ENCODE measurements around the gene PLD1.
A peak's percentile ranks its signal among the peaks of the same experiment; 100 is the strongest.

PLD1 gene

GRCh38 chr3:171676601-171677175 is 133.6 kb downstream of the PLD1 start:
- H2BK5ac ChIP-seq (ENCODE audit: low read depth, low read length, poor library complexity), result no peak overlapping the region
- H3K4me2 ChIP-seq (ENCODE audit: low read length), result no peak overlapping the region

GRCh38 chr3:171673951-171674350 is 136.3 kb downstream of the PLD1 start:
- Histone ChIP-seq H4K8ac (ENCODE audit: low read depth, low read length) (no peak overlapping the region), H3K4me1 (ENCODE audit: control insufficient read depth in 1 of 2, insufficient read depth in 2 of 2, low read length in 2 of 2) (no peaks in the 10 kb centered on the region), H3K23ac (ENCODE audit: low read length) (no peak overlapping the region), H2AFZ (ENCODE audit: insufficient read depth, low read length, poor library complexity) (no peak overlapping the region), H3K27me3 (ENCODE audit: insufficient read depth, low read length) (no peaks in the 10 kb centered on the region), H3K9me3 (ENCODE audit: insufficient read depth, low read depth, low read length) (no peaks in the 10 kb centered on the region), H3K79me1 (ENCODE audit: low read length) (no peaks in the 10 kb centered on the region), H3K4ac (ENCODE audit: low read depth, low read length) (no peak overlapping the region), H3K9ac (ENCODE audit: low read length) (no peak overlapping the region), H4K12ac (ENCODE audit: low read depth, low read length) (no peak overlapping the region), H4K91ac (ENCODE audit: low read depth, low read length) (no peak overlapping the region), H2BK12ac (ENCODE audit: low read length) (no peak overlapping the region), H3K4me2 (ENCODE audit: low read length) (no peak overlapping the region), H2BK5ac (ENCODE audit: low read depth, low read length, poor library complexity) (no peak overlapping the region), H3K79me2 (ENCODE audit: control insufficient read depth, insufficient read depth, low read length, poor library complexity) (no peaks in the 10 kb centered on the region), H3K14ac (ENCODE audit: low read length) (no peak overlapping the region), H3K36me3 (ENCODE audit: control insufficient read depth in 1 of 2, insufficient read depth in 2 of 2, low read length in 2 of 2) (no peaks in the 10 kb centered on the region), H3K18ac (ENCODE audit: low read length) (no peak overlapping the region), H2BK120ac (ENCODE audit: insufficient read depth, low read length, poor library complexity) (no peak overlapping the region), H3K4me3 (ENCODE audit: low read depth, low read length) (no peak overlapping the region), H3K27ac (ENCODE audit: low read depth, low read length) (no peak overlapping the region), H2AK5ac (ENCODE audit: low read length) (no peak overlapping the region)
- WGBS (ENCODE audit: extremely low coverage, insufficient coverage, insufficient read length), result no CpG with 5 or more reads among the region's 1 CpG
- no peak for DNase-seq

More at GRCh38 chr3:171676601-171677175, 133.6 kb downstream of the PLD1 start:
- Histone ChIP-seq H3K27ac (ENCODE audit: low read depth, low read length) (no peak overlapping the region), H3K4me3 (ENCODE audit: low read depth, low read length) (no peak overlapping the region), H2AK5ac (ENCODE audit: low read length) (no peak overlapping the region), H3K9ac (ENCODE audit: low read length) (no peak overlapping the region), H2BK12ac (ENCODE audit: low read length) (no peak overlapping the region), H3K79me1 (ENCODE audit: low read length) (no peaks in the 10 kb centered on the region), H3K27me3 (ENCODE audit: insufficient read depth, low read length) (no peaks in the 10 kb centered on the region), H3K79me2 (ENCODE audit: control insufficient read depth, insufficient read depth, low read length, poor library complexity) (no peaks in the 10 kb centered on the region), H3K4ac (ENCODE audit: low read depth, low read length) (no peak overlapping the region), H3K18ac (ENCODE audit: low read length) (no peak overlapping the region), H3K9me3 (ENCODE audit: insufficient read depth, low read depth, low read length) (no peaks in the 10 kb centered on the region), H3K23ac (ENCODE audit: low read length) (no peak overlapping the region), H4K8ac (ENCODE audit: low read depth, low read length) (no peak overlapping the region), H2BK120ac (ENCODE audit: insufficient read depth, low read length, poor library complexity) (no peak overlapping the region), H3K36me3 (ENCODE audit: control insufficient read depth in 1 of 2, insufficient read depth in 2 of 2, low read length in 2 of 2) (no peaks in the 10 kb centered on the region), H4K91ac (ENCODE audit: low read depth, low read length) (no peak overlapping the region), H2AFZ (ENCODE audit: insufficient read depth, low read length, poor library complexity) (no peak overlapping the region), H4K12ac (ENCODE audit: low read depth, low read length) (no peak overlapping the region), H3K4me1 (ENCODE audit: control insufficient read depth in 1 of 2, insufficient read depth in 2 of 2, low read length in 2 of 2) (no peaks in the 10 kb centered on the region), H3K14ac (ENCODE audit: low read length) (no peak overlapping the region)
- no peak for DNase-seq
- WGBS (ENCODE audit: extremely low coverage, insufficient coverage, insufficient read length), result no CpG with 5 or more reads among the region's 10 CpGs

DNA sequence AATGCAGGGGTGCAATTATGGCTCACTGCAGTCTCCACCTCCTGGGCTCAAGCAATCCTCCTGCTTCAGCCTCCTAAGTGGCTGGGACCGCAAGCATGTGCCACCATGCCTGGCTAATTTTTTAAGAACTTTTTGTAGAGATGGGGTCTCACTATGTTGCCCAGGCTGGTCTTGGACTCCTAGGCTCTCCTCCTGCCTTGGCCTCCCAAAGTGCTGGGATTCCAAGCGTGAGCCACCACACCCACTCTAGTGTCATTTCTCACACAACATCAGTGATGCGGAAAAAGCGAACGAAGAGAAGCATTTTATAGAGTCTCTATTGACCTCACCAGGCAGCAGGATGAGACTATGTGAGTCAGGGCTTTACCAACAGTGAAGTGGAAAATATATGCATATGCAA is 137.7 kb downstream of the PLD1 start:
- Histone ChIP-seq H3K14ac (ENCODE audit: low read length) (no peak overlapping the region), H2BK5ac (ENCODE audit: low read depth, low read length, poor library complexity) (no peak overlapping the region), H3K4me1 (ENCODE audit: control insufficient read depth in 1 of 2, insufficient read depth in 2 of 2, low read length in 2 of 2) (no peaks in the 10 kb centered on the region), H2BK12ac (ENCODE audit: low read length) (no peak overlapping the region), H3K4me3 (ENCODE audit: low read depth, low read length) (no peak overlapping the region), H2AFZ (ENCODE audit: insufficient read depth, low read length, poor library complexity) (no peak overlapping the region), H3K36me3 (ENCODE audit: control insufficient read depth in 1 of 2, insufficient read depth in 2 of 2, low read length in 2 of 2) (no peaks in the 10 kb centered on the region), H3K9me3 (ENCODE audit: insufficient read depth, low read depth, low read length) (no peaks in the 10 kb centered on the region), H4K12ac (ENCODE audit: low read depth, low read length) (no peak overlapping the region), H3K27ac (ENCODE audit: low read depth, low read length) (no peak overlapping the region), H4K91ac (ENCODE audit: low read depth, low read length) (no peak overlapping the region), H3K27me3 (ENCODE audit: insufficient read depth, low read length) (no peaks in the 10 kb centered on the region), H3K4ac (ENCODE audit: low read depth, low read length) (no peak overlapping the region), H3K18ac (ENCODE audit: low read length) (no peak overlapping the region), H3K79me1 (ENCODE audit: low read length) (no peaks in the 10 kb centered on the region), H2AK5ac (ENCODE audit: low read length) (no peak overlapping the region), H2BK120ac (ENCODE audit: insufficient read depth, low read length, poor library complexity) (no peak overlapping the region), H4K8ac (ENCODE audit: low read depth, low read length) (no peak overlapping the region), H3K4me2 (ENCODE audit: low read length) (no peak overlapping the region), H3K23ac (ENCODE audit: low read length) (no peak overlapping the region), H3K9ac (ENCODE audit: low read length) (no peak overlapping the region), H3K79me2 (ENCODE audit: control insufficient read depth, insufficient read depth, low read length, poor library complexity) (no peaks in the 10 kb centered on the region)
- no CpG with 5 or more reads among the region's 5 CpGs for WGBS (ENCODE audit: extremely low coverage, insufficient coverage, insufficient read length)
- DNase-seq, result no peak

DNA sequence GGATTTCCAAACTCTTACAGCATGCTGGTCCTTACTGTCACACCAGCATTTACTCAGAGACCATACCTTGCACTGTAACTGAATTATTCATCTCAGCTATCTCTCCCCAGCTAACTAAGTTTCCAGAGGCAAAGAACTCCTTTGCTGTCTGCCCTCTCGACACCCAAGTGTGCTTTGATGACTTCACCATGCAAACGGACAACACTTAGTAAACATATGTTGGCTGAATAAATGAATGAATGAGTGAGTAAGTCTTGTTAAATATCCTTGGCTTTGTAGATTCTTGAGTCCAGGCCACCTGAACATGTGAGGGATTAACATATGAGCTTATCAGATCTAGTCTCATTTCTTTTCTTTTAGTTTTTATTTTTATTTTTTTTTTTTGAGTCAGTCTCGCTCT is 138.2 kb downstream of the PLD1 start:
- no peak overlapping the region for H3K14ac ChIP-seq (ENCODE audit: low read length)
- H3K23ac ChIP-seq (ENCODE audit: low read length), result no peak overlapping the region
- H2BK12ac ChIP-seq (ENCODE audit: low read length), result no peak overlapping the region
- H3K27me3 ChIP-seq (ENCODE audit: insufficient read depth, low read length), result no peaks in the 10 kb centered on the region
- H3K18ac ChIP-seq (ENCODE audit: low read length), result no peak overlapping the region
- WGBS (ENCODE audit: extremely low coverage, insufficient coverage, insufficient read length), result no CpG with 5 or more reads among the region's 3 CpGs
- no peak overlapping the region for H4K8ac ChIP-seq (ENCODE audit: low read depth, low read length)
- no peaks in the 10 kb centered on the region for H3K79me2 ChIP-seq (ENCODE audit: control insufficient read depth, insufficient read depth, low read length, poor library complexity)
- H3K9ac ChIP-seq (ENCODE audit: low read length), result no peak overlapping the region
- H3K36me3 ChIP-seq (ENCODE audit: control insufficient read depth in 1 of 2, insufficient read depth in 2 of 2, low read length in 2 of 2), result no peaks in the 10 kb centered on the region
- H3K4me1 ChIP-seq (ENCODE audit: control insufficient read depth in 1 of 2, insufficient read depth in 2 of 2, low read length in 2 of 2), result no peaks in the 10 kb centered on the region
- H3K9me3 ChIP-seq (ENCODE audit: insufficient read depth, low read depth, low read length), result no peaks in the 10 kb centered on the region
- no peak overlapping the region for H2BK5ac ChIP-seq (ENCODE audit: low read depth, low read length, poor library complexity)
- peak in 1 of 2 donors; percentile 20 for DNase-seq
- no peaks in the 10 kb centered on the region for H3K79me1 ChIP-seq (ENCODE audit: low read length)
- no peak overlapping the region for H4K12ac ChIP-seq (ENCODE audit: low read depth, low read length)
- H2AK5ac ChIP-seq (ENCODE audit: low read length), result no peak overlapping the region
- H3K4ac ChIP-seq (ENCODE audit: low read depth, low read length), result no peak overlapping the region
- no peak overlapping the region for H3K4me2 ChIP-seq (ENCODE audit: low read length)
- no peak overlapping the region for H3K27ac ChIP-seq (ENCODE audit: low read depth, low read length)
- no peak overlapping the region for H2BK120ac ChIP-seq (ENCODE audit: insufficient read depth, low read length, poor library complexity)
- H2AFZ ChIP-seq (ENCODE audit: insufficient read depth, low read length, poor library complexity), result no peak overlapping the region
- H3K4me3 ChIP-seq (ENCODE audit: low read depth, low read length), result no peak overlapping the region
- H4K91ac ChIP-seq (ENCODE audit: low read depth, low read length), result no peak overlapping the region
